LHCN-M2 (cell line): ENCODE data around the gene ZNF341. TPM values are rescaled to one million over a fixed set of nuclear protein-coding genes. Genes with fewer than 3 reads are reported as not detected.
"Not testable (repeated sequence)": the region's sequence is repeated elsewhere in the genome, so short reads cannot be mapped to it uniquely, and the experiment has no call there.

Experiments used
- DNase-seq: peaks from one replicate; pipeline ENCODE4 v3.0.0-alpha.2; 2012; ENCODE audit warnings: low read depth
- total RNA-seq: library from RNA; depleted of rRNA; stranded (reverse); fragments of >200 nt; gene quantifications from 2 replicates; pipeline ENCODE4 v1.2.3, GENCODE V29; 2014

Gene ZNF341
- total RNA-seq, 1 experiment from 2014 or later, result 2.8 TPM

DNA sequence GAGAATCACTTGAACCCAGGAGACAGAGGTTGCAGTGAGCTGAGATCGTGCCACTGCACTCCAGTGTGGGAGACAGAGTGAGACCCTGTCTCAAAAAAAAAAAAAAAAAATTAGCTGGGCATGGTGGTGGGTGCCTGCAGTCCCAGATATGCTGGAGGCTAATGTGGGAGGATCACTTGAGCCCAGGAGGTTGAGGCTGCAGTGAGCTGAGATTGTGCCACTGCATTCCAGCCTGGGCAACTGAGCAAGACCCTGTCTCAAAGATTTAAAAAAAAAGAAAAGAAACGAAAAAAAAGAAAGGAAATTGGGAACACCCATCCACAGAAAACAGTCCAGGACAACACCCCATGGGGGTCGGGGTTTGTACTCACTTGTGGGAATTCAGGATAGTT is 60.8 kb downstream of the ZNF341 start:
- DNase-seq, result not testable (repeated sequence)

DNA sequence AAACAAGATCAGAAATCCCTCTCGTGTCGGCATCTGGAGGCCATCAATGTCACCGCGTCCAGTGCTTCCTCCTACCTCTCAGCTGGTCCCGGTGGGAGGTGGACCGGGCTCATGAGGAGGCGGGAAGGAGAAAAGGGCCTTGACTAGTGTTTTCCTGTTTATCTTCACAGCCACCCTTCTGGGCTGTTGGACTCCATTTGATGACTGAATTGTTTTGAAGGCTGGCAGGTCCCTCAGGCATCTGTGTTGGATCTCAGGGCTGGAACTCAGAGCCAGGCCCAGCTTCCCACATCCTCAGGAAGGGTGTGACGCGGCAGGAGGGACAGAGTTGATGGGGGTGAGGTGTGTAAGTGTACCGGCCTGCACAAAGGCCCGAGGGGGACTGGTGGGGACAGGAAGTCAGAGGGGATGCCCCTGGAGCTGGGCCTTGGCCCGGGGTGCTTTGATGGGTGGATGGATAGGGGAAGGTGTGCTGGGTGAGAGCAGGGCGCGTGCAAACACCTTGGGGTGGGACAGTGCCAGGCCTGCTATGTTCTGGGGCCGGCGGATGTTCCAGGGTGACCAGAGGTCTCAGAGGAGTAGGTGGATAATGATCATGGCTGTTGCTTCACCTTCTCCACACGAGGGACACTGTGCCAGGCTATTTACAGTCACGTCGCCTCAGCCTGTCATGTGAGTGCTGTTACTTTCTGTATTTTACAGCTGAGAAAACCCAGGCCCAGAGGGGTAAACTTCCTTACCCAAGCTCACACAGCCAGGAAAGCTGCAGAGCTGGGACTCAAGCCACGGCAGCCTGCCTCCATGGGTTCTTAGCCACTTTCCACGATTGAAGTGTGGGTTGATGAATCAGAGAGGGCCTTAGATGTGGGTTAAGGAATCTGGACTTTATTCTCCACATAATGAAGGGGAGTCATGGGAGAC is 61.5 kb downstream of the ZNF341 start:
- no peak for DNase-seq

DNA sequence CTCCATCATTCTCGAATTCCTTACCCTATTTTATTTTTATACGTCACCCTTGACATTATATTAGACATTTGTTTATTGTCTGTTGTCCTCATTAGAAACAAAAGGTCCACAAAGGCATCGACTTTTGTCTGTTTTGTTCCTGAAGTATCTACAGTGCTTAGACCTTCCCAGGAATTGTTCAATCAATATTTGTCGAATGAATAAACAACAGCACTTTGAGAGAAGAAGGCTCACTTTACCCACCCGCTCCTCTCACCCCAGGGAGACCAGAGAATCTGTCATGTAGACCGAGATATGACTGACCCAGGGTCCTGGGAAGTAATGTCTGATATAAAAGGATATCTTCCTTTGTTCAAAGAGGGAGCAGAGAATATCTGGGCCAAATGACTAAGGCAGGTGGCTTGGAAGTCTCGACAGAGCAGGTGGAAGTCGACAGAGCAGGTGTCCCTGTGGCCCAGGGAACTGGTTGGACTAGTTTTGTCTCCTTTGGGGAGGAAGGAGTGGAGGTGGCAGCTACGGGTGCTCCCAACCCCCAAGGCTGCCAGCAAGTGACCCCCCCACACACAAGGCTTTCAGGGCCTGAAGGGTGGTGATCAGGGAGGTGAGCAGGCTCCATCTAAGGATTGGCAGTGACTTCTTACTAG is 64.6 kb downstream of the ZNF341 start:
- DNase-seq, result no peak

DNA sequence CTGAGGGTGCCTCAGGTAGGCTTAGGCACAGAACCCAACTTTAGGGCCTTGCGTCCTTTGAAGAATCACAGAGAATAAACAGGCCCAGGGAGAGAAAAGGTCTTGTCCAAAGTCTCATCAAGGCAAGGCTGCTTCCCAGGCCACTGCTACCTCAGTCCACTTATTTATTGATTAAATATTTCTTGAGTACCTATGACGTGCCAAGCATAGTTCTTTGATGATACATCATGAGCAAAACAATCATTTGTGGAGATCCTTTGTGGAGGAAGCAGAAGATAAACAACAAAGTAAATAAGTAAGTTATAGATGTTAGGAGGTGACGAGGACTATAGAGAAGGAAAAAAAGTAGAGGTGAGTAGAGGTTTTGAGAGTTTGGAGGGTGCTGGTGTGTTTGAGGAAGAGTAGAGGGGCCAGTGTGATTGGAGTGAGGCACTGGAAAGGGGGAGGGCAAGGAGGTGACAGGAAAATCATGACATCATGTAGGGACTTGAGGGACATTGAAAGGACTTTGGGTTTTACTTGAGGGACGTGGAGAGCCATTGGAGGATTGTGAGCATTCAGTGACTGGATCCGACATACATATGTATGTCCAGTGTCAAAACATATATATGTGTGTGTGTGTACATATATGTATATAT is 65.2 kb downstream of the ZNF341 start:
- no peak for DNase-seq

DNA sequence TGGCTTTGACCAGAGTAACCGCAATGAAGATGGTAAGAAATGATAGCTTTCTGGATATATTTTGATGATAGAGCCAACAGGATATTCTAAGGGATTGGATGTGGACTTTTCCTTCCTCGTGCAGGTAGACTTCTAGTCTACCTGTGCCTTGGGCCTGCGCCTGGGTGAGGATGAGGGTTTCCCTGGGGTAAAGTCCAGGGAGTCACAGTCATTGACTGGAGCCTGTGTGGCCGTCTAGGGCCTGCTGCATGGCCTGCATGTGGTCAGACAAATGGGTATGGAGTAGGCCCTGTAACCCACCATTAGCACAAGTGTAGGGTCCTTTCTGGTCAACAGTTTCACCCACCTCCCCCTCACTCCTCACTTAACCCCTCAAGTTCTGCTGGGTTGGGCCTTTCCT is 66.6 kb downstream of the ZNF341 start:
- DNase-seq, result no peak

DNA sequence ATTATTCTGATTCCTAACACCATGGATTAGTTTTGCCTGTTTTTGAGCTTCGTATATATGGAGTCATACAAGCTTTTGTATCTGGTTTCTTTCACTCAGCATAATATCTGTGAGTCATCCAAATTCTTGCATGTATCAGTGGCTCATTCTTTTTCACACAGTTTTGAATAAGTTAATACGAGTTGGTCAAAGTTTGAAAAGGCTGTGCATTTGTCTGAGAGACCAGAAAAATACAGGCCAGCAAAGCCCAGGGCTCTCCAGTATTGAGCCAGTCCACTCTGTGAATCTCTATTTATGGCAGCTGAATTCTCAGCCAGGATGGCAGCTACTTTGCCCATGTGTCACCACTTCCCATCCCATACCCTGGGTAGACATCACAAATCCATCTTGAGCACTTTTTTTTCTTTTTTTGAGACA is 72.1 kb downstream of the ZNF341 start:
- DNase-seq, result peak; percentile 79

DNA sequence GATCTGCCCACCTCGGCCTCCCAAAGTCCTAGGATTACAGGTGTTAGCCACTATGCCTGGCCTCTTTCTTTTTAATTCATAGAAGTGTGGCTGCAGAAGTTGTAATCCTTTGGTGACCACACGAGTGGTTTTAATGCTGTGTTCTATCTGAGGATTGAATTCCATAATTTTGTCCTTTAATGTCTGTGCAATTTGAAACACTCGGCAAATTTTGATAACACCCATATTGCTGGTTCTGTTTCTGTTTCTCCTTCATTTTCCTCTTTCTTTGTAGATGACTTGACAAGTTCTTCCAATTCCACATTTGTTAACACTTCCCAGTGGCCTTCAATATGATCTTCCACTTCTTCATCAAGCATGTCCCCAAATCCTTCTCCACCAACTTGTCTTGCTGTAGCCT is 76.6 kb downstream of the ZNF341 start:
- no peak for DNase-seq

DNA sequence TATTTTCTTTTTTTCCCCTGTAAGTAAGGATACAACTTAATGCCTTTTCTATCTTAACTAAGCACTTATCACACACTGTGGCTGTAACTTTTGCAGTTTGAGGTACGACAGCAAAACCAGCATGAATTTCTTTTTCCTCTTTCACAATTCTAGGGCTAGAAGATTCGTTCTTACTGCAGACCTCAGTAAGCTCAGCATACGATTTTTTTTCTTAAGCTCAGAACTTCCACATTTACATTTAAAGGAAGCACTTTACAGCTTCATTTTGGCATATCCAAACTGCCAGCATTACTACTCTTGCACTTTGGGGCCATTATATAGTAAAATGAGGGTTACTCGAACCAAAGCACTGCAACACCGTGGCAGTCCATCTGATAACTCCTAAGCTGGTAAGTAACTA is 78.5 kb downstream of the ZNF341 start:
- no peak for DNase-seq

DNA sequence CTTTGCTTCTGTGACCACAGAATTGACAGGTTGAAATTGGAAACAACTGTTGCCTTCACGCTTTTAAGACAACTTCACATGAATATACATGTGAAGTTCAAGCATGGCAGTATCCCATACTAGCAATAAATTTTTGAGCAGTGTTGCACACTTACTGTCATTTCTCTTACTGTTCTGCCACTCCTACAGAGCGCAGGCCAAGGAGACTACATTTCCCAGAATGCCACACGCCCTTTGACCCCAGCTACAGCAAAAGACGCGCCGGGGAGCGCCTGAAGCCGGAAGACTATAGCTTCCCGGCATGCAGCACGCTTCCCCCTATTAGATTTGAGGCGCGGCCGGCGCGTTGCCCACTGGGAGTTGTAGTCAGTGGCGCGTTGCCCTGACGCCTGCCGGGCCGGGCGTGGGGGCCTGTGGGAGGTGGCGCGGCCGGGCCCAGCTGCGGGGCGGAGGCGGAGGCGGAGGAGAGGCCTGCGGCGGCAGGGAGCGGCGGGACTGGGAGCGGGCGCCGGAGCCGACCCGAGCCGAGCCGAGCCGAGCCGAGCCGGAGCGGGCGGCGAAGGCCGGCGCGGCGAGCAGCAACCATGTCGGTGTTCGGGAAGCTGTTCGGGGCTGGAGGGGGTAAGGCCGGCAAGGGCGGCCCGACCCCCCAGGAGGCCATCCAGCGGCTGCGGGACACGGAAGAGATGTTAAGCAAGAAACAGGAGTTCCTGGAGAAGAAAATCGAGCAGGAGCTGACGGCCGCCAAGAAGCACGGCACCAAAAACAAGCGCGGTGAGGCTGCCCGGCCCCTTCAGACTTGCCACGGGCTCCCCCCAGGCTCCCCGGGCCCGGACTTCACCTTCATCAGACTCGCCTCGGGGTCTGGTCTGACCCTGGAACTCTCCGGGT is 79.3 kb downstream of the ZNF341 start, which contains the start of gene CHMP4B:
CHMP4B (plus strand) TSS at position 464 of the 891 bp plus-strand sequence; CDS start at position 585, 121 bp downstream.
- DNase-seq, result peak; percentile 98

DNA sequence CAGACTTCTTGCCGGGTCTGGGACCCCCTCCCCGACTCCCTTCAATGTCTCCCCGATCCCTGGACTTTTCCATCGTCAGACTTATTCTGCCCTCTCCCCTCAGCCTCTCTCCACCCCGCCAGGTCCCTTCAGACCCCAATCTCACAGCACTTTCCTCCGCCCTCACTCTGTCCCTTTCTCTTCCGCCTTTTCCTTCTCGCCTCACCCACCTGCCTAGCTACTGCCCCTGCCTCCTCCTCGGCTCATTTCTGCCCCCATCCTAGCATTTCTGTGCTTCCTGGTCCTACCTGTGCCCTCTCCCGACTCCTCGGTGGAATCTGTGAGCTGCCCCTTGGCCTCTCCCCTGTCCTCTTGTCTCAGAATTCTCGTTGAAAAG is 80.0 kb downstream of the ZNF341 start:
- DNase-seq, result no peak

DNA sequence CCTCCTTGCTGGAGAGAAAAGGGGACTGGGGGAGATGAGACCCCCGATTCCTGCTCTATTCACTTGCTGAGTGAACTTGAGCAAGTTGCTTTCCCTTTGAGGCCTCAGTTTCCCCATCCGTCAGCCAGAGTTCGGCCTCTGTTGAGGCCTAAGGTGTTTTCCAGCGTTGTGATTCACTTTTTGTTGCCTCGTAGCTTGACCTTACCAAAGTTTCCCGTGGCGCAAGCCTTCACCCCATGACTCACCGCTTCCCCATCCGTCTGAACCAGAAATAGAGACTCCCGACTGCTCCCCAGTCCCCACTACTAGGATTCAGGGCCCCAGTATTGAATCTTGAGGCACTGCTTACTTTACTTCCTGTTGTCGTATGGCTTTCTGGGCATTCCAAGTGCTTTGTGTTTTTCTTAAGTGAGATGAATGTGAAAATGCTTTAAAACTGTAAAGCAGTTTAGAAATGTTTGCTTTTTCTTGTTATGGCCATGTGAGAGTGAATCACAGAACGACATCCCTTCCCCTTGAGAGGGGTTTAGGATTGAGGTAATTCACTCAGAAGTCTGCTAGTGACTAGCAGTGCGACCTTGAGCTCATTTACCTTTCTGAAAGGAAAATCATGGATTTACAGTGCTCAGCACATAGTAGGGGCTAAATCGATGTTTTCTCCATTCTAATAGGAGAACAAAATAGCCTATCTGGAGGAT is 80.5 kb downstream of the ZNF341 start:
- DNase-seq, result peak; percentile 81

DNA sequence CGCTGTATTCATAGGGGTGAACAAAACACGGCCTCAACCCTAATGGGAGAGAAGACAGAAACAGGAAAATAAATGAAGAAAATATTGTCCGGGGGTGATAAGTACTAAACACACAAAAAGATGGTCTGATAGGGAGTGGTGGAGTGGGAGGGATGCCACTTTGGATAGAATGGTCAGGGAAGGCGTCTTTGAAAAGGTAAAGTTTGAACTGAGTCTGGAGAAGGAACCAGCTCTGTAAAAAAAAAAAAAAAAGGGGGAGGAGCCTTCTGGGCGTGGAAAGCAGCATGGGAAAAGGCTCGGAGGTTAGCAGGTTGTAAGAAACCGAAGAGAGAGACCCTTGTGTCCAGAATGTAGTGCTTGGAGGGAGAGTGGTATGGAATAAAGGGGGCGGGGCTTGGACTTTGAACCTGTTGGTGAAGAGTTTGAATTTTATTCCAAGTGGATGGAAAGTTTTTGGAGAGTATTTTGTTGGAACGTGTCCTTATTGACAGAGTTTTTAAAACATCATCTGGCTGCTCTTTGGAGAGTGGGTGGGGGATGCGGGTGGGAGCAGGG is 81.2 kb downstream of the ZNF341 start:
- DNase-seq, result no peak

DNA sequence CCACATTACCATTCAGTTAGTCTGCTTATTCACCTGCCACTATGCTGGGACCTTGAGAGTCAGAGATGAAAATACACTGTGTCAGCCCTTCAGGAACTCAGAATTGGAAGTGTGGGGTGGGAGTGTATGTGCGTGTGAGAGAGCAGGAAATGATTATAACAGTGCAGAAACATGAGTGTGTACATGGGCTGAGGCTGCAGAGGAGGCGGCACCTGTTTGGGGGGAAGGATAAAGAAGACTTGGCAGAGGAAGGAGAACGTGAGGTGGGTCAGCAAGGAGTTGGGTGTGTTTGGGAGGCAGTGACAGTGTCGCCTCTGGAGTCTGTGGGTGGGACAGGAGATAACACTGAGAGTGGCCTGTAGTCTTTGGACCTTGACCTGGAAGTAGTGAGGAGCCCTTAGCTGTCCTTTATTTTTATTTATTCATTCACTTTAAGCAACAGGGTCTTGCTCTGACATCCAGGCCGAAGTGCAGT is 82.5 kb downstream of the ZNF341 start:
- no peak for DNase-seq

DNA sequence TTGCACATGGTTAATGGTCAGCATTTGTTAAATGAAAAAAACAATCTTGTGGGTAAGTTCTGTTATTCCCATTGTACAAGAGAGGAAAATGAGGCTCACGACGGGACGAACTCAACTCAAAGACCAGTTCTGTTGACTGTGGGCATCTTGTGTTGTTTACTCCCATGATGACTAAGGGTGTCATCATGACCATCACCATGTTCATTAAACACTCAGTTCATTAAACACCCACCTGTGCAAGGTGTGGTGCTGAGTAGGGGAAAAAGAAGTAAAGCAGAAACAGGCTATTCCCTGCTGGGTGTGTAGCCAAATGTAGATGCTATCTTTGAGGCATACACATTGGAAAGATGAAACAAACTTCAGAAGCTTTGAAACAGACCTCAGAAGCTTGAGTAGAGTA is 83.9 kb downstream of the ZNF341 start:
- no peak for DNase-seq

DNA sequence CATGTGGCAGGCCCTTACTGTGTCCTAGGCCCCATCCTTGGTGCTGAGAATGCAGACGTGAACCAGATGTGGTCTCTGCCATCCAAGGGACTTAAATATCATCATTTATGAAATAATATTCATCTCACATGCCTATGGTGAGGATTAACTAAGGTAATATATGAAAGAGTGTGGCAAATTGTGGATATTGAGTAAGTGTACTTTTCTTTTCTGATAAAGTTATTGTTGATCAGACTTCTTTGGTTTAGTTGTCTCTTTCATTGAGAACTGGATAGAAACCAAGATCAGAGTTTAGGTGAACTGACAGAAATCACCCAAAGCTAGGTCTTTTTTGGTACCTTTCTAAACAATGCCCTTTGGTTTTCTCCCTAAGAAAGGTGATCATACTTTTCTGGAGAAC is 84.4 kb downstream of the ZNF341 start:
- DNase-seq, result no peak

DNA sequence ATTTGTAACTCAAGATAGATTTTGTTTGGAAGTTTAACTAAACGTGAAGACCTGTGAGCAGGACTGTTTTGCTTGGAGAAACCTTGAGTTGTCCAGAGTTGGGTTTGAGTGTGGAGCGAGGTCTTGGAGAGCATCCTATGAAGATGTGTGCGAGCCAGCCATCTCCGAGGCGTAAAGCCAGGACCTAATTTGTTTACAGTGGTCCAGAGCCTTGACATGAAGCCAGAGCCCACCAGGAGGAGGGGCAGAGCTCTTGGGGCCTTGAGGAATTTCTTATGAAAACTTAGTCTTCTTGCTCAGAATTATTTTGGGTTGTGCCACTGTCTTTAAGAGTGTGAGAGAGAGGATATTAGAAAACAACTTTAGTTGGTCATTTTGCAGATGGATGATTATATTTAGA is 85.6 kb downstream of the ZNF341 start:
- DNase-seq, result no peak

DNA sequence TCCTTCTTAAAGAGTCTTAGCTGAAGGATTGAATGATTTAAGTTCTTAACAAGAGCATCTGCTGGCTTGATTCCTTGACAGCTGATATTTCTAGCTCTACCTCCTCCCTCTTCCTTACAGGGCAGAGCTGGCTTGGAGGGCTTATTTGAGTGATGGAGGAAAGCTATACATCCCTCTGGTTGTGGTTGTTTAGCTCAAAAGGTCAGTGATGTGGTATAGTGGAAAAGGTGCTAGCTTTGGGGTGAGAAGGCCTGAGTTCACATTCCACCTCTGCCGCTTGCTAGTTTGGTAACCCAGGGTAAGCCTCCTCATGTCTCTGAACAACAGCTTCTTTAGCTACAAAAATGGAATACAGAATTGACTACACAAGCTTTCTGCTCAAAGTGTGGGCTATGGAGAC is 87.7 kb downstream of the ZNF341 start:
- no peak for DNase-seq

DNA sequence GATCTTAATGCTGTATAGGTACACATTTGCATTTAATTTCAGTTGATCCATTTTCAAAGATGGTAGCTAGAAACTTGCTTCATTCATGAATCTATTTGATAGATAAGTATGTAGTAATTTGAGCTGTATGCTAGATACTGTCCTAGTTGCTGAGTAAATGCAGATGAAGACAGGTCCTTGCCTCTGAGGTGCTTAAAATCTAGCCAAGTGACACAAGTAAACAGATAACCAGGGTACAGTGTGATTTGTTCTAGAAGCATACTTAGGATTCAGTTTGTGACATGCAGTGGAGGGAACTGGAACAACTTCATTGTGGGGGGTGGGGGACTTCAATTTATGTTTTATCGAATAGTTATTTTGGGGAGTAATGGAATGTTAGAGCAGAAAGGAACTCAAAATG is 88.6 kb downstream of the ZNF341 start:
- DNase-seq, result no peak

DNA sequence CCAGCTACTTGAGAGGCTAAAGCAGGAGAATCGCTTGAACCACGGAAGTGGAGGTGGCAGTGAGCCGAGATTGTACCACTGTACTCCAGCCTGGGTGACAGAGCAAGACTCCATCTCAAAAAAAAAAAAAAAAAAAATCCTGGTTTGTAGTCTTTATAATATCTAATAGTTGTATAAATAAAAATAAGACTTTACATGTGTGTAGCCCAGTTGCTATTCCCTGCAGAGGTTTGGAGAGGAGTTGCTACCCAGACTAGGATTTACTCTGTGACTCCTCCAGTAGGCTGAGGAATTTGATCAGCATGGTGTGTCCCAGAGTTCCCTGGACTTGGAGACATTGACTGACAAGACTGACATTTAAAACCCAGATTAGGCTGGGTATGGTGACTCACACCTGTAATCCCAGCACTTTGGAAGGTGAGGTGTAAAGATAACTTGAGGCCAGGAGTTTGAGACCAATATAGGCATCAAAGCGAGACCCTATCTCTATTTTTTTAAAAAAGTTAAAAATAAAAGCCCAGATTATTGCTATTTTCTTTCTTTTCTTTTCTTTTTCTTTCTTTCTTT is 89.6 kb downstream of the ZNF341 start:
- DNase-seq, result no peak

DNA sequence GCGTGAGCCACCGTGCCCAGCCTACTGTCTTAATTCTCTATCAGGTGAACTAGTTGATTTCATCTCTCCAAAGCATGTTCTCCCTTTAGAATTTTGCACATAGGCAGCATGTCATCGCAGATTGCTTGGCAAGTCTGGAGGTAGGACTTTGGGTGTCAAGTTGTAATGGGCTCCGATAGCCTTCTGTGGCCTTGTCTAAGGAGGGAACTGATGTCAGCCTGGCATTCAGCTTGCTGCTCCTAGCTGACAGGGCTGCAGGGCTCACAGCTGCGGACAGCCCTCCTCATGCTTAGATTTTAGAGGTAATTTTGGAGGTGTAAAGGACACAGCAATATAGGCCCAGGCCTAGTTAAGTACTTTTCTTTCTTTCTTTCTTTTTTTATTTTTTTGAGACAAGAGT is 90.6 kb downstream of the ZNF341 start:
- no peak for DNase-seq
